Measurements from ENCODE around the gene ARHGAP26.

ARHGAP26 gene

GRCh38 chr5:142740474-142741242 is 29.5 kb upstream of the ARHGAP26 start:
- Histone ChIP-seq H3K27me3 (ENCODE audit: insufficient read depth, low read length) (no peaks in the 10 kb centered on the region), H3K9me3 (ENCODE audit: low read length) (no peaks in the 10 kb centered on the region), H3K36me3 (ENCODE audit: insufficient read depth, low read length) (no peaks in the 10 kb centered on the region), H3K4me1 (ENCODE audit: insufficient read depth, low read length) (peaks cover 12% of the 10 kb centered on the region), H3K4me3 (ENCODE audit: low read length) (no peak overlapping the region), H2AFZ (ENCODE audit: low read depth, low read length) (no peak overlapping the region)

GRCh38 chr5:142743592-142744441 is 26.4 kb upstream of the ARHGAP26 start:
- no peaks in the 10 kb centered on the region for H3K27me3 ChIP-seq (ENCODE audit: insufficient read depth, low read length)
- H3K36me3 ChIP-seq (ENCODE audit: insufficient read depth, low read length), result no peaks in the 10 kb centered on the region
- H3K4me3 ChIP-seq (ENCODE audit: low read length), result peak overlapping the region; percentile 22
- peaks cover 12% of the 10 kb centered on the region for H3K4me1 ChIP-seq (ENCODE audit: insufficient read depth, low read length)
- no peaks in the 10 kb centered on the region for H3K9me3 ChIP-seq (ENCODE audit: low read length)
- H2AFZ ChIP-seq (ENCODE audit: low read depth, low read length), result peak overlapping the region; percentile 69

GRCh38 chr5:142745268-142745667 is 24.9 kb upstream of the ARHGAP26 start:
- Histone ChIP-seq H3K27me3 (ENCODE audit: insufficient read depth, low read length) (no peaks in the 10 kb centered on the region), H3K4me3 (ENCODE audit: low read length) (no peak overlapping the region), H2AFZ (ENCODE audit: low read depth, low read length) (no peak overlapping the region), H3K36me3 (ENCODE audit: insufficient read depth, low read length) (no peaks in the 10 kb centered on the region), H3K4me1 (ENCODE audit: insufficient read depth, low read length) (peaks cover 12% of the 10 kb centered on the region), H3K9me3 (ENCODE audit: low read length) (no peaks in the 10 kb centered on the region)

GRCh38 chr5:142746532-142747433 is 23.4 kb upstream of the ARHGAP26 start:
- Histone ChIP-seq H2AFZ (ENCODE audit: low read depth, low read length) (no peak overlapping the region), H3K9me3 (ENCODE audit: low read length) (no peaks in the 10 kb centered on the region), H3K36me3 (ENCODE audit: insufficient read depth, low read length) (no peaks in the 10 kb centered on the region), H3K4me3 (ENCODE audit: low read length) (no peak overlapping the region), H3K27me3 (ENCODE audit: insufficient read depth, low read length) (no peaks in the 10 kb centered on the region), H3K4me1 (ENCODE audit: insufficient read depth, low read length) (peaks cover 12% of the 10 kb centered on the region)

- Histone ChIP-seq H3K4me3 (ENCODE audit: low read length) (no peak overlapping the region), H3K36me3 (ENCODE audit: insufficient read depth, low read length) (no peaks in the 10 kb centered on the region), H3K4me1 (ENCODE audit: insufficient read depth, low read length) (peaks cover 11% of the 10 kb centered on the region), H2AFZ (ENCODE audit: low read depth, low read length) (no peak overlapping the region), H3K27me3 (ENCODE audit: insufficient read depth, low read length) (no peaks in the 10 kb centered on the region), H3K9me3 (ENCODE audit: low read length) (no peaks in the 10 kb centered on the region)
Observed at GRCh38 chr5:142748132-142748531, 22.0 kb upstream of the ARHGAP26 start.

GRCh38 chr5:142748568-142749249 is 21.5 kb upstream of the ARHGAP26 start:
- Histone ChIP-seq H3K4me1 (ENCODE audit: insufficient read depth, low read length) (peaks cover 5% of the 10 kb centered on the region), H3K9me3 (ENCODE audit: low read length) (no peaks in the 10 kb centered on the region), H3K4me3 (ENCODE audit: low read length) (no peak overlapping the region), H3K27me3 (ENCODE audit: insufficient read depth, low read length) (no peaks in the 10 kb centered on the region), H3K36me3 (ENCODE audit: insufficient read depth, low read length) (no peaks in the 10 kb centered on the region), H2AFZ (ENCODE audit: low read depth, low read length) (no peak overlapping the region)

- no peak overlapping the region for H3K4me3 ChIP-seq (ENCODE audit: low read length)
Observed at GRCh38 chr5:142749321-142749720, 20.9 kb upstream of the ARHGAP26 start.

GRCh38 chr5:142753116-142753631 is 17.0 kb upstream of the ARHGAP26 start:
- Histone ChIP-seq H2AFZ (ENCODE audit: low read depth, low read length) (no peak overlapping the region), H3K27me3 (ENCODE audit: insufficient read depth, low read length) (no peaks in the 10 kb centered on the region), H3K36me3 (ENCODE audit: insufficient read depth, low read length) (no peaks in the 10 kb centered on the region), H3K4me3 (ENCODE audit: low read length) (no peak overlapping the region), H3K9me3 (ENCODE audit: low read length) (no peaks in the 10 kb centered on the region), H3K4me1 (ENCODE audit: insufficient read depth, low read length) (no peaks in the 10 kb centered on the region)

More at GRCh38 chr5:142749321-142749720, 20.9 kb upstream of the ARHGAP26 start:
- Histone ChIP-seq H3K36me3 (ENCODE audit: insufficient read depth, low read length) (no peaks in the 10 kb centered on the region), H3K4me1 (ENCODE audit: insufficient read depth, low read length) (no peaks in the 10 kb centered on the region), H2AFZ (ENCODE audit: low read depth, low read length) (no peak overlapping the region), H3K27me3 (ENCODE audit: insufficient read depth, low read length) (no peaks in the 10 kb centered on the region), H3K9me3 (ENCODE audit: low read length) (no peaks in the 10 kb centered on the region)

- no peaks in the 10 kb centered on the region for H3K4me1 ChIP-seq (ENCODE audit: insufficient read depth, low read length)
- H2AFZ ChIP-seq (ENCODE audit: low read depth, low read length), result no peak overlapping the region
- H3K36me3 ChIP-seq (ENCODE audit: insufficient read depth, low read length), result no peaks in the 10 kb centered on the region
- H3K4me3 ChIP-seq (ENCODE audit: low read length), result no peak overlapping the region
- no peaks in the 10 kb centered on the region for H3K9me3 ChIP-seq (ENCODE audit: low read length)
- H3K27me3 ChIP-seq (ENCODE audit: insufficient read depth, low read length), result no peaks in the 10 kb centered on the region
Observed at GRCh38 chr5:142754031-142754430, 16.1 kb upstream of the ARHGAP26 start.

- Histone ChIP-seq H3K4me3 (ENCODE audit: low read length) (no peak overlapping the region), H3K27me3 (ENCODE audit: insufficient read depth, low read length) (no peaks in the 10 kb centered on the region), H3K4me1 (ENCODE audit: insufficient read depth, low read length) (no peaks in the 10 kb centered on the region), H2AFZ (ENCODE audit: low read depth, low read length) (no peak overlapping the region), H3K9me3 (ENCODE audit: low read length) (no peaks in the 10 kb centered on the region), H3K36me3 (ENCODE audit: insufficient read depth, low read length) (no peaks in the 10 kb centered on the region)
Observed at GRCh38 chr5:142756576-142756975, 13.6 kb upstream of the ARHGAP26 start.

- no peaks in the 10 kb centered on the region for H3K9me3 ChIP-seq (ENCODE audit: low read length)
- H3K4me3 ChIP-seq (ENCODE audit: low read length), result no peak overlapping the region
- H2AFZ ChIP-seq (ENCODE audit: low read depth, low read length), result no peak overlapping the region
- no peaks in the 10 kb centered on the region for H3K4me1 ChIP-seq (ENCODE audit: insufficient read depth, low read length)
- H3K36me3 ChIP-seq (ENCODE audit: insufficient read depth, low read length), result no peaks in the 10 kb centered on the region
- H3K27me3 ChIP-seq (ENCODE audit: insufficient read depth, low read length), result no peaks in the 10 kb centered on the region
Observed at GRCh38 chr5:142757564-142757963, 12.6 kb upstream of the ARHGAP26 start.

GRCh38 chr5:142758062-142758795 is 11.9 kb upstream of the ARHGAP26 start:
- Histone ChIP-seq H2AFZ (ENCODE audit: low read depth, low read length) (no peak overlapping the region), H3K36me3 (ENCODE audit: insufficient read depth, low read length) (no peaks in the 10 kb centered on the region), H3K4me1 (ENCODE audit: insufficient read depth, low read length) (no peaks in the 10 kb centered on the region), H3K9me3 (ENCODE audit: low read length) (no peaks in the 10 kb centered on the region), H3K27me3 (ENCODE audit: insufficient read depth, low read length) (no peaks in the 10 kb centered on the region), H3K4me3 (ENCODE audit: low read length) (no peak overlapping the region)
